ENCODE data around the gene PROB1.
"Not testable (repeated sequence)": the region's sequence is repeated elsewhere in the genome, so short reads cannot be mapped to it uniquely, and the experiment has no call there.

PROB1 gene

DNA sequence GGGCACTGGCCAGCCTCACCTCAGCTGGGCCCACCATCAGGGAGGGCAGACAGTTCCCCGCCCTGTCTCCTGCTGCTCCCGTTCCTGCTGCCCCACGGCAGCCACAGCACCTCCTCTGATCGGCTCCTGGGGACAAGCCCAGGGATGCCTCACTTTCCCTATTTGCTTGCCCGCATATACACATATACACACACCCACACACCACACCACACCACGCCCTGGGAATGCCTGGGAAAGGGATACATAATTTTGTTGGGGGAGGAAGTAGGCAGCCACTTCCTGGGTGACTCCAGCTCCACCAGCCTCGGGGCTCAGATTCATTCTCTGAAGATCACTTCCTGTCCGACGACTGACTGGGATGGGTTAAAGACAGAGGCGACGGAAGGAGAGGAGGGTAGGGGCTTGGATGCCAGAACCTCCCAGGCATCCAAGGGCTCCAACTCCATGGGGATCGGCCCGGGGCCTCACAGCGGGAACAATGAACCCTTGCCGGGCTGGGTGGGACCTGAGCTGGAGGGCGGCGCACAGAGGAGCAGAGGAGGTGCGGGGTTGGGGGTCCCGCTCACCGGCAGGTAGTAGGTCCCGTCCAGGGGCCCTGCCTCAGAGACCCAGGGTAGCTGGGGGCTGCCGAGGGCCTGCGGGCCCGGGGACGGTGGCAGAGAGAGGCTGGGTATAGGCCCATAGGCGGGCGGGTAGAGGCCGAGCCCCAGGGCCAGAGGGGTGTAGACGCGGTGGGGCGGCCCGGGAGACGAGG, 3.2 kb downstream of the PROB1 start:
- no peak for DNase-seq (ENCODE audit: low read depth)

DNA sequence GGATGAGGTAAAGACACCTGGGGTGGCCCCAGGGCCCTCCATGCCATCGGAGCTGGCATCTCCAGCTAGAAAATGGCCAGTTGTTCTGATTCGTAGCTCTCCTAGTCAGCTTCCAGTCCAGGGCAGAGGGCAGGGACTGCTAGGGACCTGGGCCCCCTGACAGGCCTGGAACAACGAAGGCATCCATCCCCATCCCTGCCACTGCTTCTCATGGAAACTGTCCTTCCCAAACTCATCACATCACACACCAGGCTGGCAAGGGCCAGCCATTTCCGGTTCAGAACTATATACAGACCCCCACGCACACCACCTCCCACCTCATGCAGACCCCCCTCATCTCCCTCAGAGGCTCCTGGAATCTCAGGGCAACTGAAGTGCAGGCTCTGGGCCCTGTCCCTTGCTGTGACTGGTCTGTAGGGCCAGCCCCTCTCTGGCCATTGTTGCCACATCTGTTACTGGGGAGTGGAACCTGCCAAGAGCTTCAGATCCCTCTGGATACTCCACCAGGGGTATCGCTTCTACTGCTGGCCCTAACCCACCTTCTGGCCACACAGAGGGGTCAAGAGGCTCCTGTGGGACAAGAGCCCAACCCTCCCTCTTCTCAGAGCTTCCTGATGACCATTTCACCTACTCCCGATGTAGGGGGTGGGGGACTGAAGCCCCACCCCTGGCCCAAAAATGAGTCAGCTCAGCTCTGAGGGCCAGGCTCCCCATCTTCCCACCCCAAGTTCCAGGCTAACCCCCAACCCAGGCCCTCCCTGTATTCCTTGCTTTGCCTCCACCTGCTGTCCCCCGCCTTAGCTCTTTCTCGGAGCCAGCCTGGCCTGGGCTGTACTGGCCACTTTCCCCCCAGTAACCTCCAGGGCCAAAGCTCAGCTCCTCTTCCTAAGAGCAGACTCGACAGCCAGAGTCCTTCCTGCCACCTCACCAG, 4.0 kb downstream of the PROB1 start:
- DNase-seq (ENCODE audit: low read depth): no peak

DNA sequence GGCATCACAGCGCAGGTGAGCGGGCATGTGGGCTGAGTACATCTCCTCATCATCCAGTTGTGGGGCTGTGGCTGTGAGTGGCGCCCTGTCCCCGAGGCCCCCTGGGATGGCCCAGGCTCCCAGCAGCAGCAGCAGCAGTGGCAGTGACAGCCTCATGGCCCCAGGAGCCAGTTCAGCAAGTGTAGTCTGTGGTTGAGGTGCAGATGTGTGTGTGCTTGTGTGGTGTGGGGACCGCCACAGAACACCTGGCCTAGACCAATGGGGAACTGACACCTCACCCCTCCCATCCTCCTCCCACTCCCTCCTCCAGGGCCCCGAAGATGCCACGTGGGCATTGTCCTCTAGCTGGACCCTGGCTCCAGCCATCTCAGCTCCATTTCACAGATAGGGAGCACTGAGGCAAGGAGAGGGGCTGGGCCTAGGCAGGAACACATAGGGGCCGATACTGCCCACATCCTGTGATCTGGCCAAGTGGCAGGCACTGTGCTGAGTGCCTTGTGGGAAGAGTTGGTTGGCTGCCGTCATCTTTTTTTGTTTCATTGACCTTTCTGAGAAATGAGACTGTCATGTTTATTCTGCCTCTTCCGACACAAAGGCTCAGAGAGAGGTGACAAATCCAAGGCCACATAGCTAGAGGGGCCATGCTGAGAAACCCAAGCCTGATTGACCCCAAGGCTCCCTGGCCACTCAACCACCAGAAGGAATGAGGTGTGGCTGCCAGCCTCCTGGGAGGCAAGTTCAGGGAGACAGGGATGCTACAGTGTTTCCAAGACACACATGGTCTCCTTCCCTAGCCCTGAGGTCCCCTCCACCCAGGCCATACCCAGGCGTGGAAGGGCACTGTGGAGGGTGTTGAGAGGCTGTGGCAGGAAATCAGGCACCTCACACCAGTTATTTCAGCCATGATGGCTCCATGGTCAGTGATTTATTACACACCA, 4.9 kb downstream of the PROB1 start, which contains the start of gene MZB1:
MZB1 (minus strand) TSS at position 213 of the 938 bp plus-strand sequence; CDS start at position 156, 57 bp downstream.
- peak; percentile 31 for DNase-seq (ENCODE audit: low read depth)

DNA sequence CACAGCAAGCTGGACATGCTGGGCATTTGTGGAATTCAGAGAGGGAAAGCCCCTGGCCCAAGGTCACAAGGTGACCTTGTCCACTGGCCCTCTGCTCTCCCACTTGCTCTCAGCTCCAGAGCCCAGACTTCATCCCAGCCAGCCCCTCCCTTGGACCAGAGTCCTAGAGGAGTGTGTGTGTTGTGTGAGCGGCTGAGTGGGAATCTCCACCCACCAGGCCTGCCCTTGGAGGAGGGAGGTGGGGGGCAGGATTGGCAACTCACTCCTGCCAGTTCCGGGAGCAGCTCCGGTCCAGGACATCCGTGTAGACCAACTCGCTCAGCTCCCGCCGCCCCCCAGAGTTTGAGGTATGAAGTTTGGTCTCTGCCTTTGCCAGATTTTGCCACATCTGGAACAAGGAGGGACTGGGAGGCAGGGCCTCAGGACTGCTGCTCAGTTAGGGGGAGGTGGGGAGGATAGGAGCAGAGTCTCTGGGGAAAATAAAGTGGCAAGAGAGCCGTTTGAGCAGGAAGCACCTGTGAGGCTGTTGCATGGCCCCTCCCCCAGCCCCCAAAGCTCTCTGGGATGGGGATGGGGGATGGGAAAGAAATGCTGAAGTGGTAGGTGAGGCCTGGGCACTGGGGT, 6.6 kb downstream of the PROB1 start:
- no peak for DNase-seq (ENCODE audit: low read depth)

DNA sequence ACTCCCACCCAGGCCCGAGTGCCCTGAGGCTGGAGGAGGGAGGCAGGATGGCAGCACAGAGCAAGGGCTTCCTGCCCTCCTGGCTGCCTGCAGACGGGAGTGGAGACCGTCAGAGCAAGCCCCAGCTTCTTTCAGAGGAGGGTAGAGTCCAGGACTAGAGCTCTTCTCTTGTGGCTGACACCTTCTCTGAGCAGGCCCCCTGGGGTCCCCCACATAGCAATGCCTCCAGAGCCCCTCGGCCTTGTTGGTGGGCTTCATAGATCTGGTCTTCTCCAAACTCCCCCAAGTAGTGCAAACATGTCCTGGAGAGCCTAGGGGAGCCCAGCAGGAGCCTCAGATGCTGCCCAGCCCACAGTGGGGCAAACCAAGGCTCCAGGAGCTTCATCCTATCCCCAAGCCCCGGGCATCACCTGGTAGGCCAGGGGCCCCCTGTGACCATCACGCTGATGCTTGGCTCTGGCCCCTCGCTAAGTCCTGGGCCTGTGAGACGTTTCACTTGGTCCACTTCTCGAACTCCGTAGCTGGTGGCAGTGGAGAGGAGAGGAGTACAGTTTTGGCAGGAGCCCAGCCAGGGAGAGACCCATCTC, 7.2 kb downstream of the PROB1 start:
- no peak for DNase-seq (ENCODE audit: low read depth)

DNA sequence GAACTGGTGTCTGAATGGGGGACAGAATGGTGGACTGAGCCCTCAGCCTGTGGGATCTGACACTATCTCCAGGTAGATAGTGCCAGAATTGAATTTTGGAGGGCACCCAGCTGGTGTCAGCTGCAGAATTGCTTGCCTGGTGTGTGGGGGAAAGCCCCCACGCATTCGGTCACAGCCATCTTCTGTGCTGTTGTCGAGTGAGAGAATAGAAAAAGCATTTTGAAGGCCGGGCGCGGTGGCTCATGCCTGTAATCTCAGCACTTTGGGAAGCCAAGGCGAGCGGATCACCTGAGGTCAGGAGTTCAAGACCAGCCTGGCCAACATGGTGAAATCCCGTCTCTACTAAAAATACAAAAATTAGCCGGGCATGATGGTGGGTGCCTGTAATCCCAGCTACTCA, 7.9 kb downstream of the PROB1 start:
- not testable (repeated sequence) for DNase-seq (ENCODE audit: low read depth)

DNA sequence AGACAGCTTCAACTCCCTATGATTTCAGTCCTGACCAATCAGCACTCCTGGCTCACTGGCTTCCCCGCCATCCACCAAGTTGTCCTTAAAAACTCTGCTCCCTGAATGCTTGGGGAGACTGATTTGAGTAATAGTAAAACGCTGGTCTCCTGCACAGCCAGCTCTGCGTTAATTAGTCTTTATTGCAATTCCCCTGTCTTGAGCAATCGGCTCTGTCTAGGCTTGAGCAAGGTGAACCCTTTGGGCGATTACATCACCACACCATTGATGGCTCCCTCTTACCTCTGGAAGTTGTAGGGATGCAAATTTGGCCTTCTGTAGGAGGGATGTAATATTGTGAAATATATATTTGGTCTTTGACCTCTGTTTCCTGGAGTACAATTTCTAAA, 8.9 kb downstream of the PROB1 start:
- DNase-seq (ENCODE audit: low read depth): no peak

DNA sequence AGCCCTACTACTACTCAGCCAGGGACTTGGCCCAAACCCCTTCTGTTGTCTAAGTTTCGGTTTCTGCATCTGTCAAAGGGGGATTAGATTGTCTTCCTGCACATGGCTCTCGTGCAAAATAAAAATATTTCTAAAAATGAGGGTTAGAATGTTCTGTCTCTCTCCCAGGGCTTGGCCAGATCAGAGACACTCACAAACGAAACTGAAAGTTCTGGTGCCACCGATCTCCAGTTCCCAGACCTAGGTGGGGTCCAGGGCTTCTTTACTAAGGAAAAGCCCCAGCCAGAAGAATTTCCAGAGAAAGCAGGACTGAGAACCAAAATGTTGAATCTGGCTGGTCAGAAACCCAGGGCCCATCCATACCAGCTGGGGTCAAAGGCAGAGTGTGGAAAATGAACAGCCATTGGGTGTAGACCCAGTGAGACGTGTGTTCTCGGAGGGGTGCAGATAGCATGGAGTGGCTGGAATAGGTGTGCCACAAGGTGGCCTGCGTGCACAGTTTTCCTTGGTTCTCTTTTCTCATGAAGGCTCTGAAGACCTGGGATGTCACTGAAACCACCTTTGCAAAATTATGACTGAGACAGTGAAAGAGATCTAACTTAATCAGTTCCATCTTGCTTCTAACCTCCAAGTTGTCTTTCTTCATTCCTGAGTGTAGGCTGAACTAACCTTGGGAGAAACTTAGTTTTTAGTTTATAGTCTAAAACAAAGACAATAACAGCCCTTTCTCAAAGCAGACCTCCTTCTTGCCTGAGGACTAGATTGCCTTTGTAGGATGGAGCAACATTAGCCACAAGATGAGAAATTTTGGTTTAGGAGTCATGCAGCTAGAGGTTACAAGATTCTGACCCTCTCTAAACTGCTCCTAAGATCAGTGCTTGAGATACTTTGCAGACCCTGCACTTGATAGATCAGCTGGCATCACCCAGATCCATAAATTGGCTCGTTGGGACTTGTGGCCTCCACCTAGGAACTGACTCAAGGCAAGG, 9.5 kb downstream of the PROB1 start:
- no peak for DNase-seq (ENCODE audit: low read depth)

DNA sequence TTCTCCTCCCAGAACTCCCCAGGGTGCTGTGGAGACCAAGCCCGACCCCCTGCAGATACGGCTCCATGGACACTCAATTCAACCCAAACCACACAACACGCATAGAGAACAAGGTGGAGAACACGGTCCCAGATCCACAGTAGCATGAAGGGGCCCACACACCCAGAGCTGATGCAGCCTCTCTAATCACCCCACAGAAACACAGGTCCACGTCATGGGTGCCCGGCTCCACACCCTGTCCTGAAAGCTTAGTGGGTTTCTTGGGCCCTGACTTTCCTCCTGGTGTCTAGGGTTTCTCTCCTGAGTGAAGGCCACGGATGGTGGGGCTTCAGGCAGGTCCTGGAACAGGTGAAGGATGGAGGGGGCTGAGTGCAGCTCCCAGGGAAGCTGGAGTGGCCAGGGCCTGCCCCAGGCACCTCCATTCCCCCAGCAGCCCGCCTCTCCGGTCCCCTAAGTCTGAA, 10.3 kb downstream of the PROB1 start:
- DNase-seq (ENCODE audit: low read depth): no peak

DNA sequence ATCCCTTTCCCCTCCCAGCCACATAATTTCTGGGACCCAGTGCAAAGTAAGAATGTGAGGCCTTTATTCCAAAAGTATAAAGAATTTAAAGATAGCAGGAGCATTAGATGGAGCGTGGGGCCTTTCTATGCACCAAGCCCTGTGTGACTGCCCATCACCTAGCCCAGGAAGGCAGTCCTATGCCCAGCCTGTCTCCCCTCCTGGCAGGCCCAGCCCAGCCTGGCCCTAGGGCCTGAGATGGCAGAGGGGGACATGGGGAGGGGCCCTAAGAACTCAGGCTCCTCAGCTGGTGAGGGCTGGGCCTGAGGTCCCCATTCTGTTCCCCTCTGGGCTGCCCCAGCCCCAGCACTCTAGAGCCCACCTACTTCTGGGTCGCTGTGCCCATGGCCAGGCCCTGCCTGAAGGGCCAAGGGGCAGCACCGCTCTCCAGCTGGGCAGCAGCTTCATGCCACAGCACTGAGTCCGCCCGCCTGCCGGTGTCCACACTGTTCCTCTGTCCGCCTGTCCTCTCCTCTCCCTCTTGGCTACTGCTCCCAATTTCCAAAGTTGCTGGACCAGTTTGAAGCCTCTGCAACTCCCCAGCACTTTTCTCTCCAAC, 10.8 kb downstream of the PROB1 start:
- DNase-seq (ENCODE audit: low read depth): no peak

DNA sequence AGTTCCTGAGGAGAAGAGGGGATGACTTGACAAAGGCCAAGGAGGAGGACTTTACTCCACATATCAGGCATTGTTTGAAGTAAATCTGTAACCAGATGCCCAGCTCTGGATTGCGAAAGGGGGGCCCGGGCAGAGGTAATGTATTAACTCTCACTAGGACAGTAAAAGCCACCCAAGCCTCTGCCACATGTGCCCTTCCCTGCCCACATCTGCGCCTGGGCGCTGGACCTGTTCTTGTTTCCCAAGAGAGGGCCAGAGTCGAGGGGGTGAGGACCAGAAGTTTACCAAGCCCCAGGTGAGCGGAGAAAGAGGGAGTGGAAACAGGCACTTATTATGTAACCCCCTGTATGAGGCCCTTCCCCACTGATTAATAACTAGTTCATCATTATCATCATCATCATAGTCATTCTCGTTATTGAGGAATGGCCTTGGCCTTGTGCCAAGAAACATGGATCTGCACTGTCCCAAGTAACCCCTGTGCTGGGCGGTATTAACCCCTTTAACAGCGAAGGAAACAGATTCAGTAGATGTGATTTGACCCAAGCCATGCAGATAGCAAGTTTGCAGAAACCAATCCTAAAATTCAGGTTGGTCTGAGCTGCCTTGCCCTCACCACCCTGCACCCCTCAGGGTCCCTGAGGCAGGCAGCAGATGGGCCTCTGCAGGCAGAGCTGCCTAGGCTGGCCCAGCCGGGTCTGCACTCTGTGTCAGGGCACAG, 11.5 kb downstream of the PROB1 start, which contains the start of gene SLC23A1:
SLC23A1 (minus strand) TSS at position 23 of the 718 bp plus-strand sequence. CDS start 44 bp downstream, outside the sequence.
- DNase-seq (ENCODE audit: low read depth): no peak

DNA sequence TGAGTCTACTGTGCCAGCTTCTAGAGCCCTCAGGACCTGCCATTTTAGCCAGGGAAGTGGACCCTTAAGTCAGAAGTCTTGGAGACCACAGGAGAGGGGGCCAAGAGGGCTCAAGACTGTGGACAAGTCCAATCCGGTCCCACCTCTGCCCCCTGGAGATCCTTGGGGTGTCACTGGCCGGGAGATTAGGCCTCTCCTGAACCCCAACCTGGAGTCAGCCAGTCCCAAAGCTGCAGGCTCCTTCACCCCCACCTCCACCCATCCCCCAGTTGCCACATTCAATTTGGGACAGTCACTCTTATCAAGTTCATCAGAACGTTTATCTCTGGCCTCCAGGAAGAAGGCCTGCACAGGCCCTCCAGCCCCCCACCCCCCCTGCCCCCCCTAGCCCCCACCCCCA, 12.1 kb downstream of the PROB1 start:
- no peak for DNase-seq (ENCODE audit: low read depth)

DNA sequence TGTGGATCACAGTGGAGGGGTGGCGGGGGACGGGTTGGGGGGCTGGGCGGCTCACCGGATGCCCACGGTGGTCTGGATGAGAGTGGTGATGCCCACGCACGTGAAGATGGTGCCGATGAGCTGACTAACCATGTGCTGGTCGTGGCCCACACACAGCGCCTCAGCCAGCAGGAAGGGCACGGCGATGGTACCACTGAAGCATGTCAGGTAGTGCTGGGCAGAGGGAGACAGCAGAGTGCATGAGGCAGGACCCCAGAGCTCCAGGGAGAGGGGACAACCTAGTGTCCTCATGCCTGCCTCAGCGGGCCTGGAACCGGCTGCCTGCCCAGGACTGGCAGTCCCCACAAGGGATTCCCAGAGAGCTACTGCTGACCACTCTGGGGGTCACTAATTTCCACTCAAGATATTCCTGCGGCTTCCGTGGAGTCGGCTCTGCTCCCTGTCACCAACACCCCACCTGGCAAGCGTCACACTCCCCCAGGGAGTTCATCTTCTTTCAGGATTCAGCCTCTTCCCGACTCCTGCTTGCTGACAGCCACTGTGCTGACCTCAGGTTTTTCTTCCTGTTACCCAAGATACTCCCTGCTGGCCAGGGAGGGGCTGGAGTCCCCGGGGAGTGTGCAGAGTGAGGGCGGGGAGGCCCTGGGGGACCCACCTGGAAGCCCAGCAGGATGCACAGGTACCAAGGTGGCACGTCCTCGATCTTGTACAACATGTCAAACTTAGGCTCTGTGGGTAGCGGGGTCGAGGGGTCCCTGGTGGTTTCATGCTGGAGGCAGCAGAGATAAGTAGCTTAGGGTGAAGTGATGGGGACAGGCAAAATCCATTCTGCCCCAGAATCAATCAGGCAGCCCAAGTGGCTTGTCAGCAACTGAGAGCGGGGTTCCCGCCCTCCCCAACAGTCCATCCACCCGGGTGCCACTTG, 12.8 kb downstream of the PROB1 start:
- no peak for DNase-seq (ENCODE audit: low read depth)

DNA sequence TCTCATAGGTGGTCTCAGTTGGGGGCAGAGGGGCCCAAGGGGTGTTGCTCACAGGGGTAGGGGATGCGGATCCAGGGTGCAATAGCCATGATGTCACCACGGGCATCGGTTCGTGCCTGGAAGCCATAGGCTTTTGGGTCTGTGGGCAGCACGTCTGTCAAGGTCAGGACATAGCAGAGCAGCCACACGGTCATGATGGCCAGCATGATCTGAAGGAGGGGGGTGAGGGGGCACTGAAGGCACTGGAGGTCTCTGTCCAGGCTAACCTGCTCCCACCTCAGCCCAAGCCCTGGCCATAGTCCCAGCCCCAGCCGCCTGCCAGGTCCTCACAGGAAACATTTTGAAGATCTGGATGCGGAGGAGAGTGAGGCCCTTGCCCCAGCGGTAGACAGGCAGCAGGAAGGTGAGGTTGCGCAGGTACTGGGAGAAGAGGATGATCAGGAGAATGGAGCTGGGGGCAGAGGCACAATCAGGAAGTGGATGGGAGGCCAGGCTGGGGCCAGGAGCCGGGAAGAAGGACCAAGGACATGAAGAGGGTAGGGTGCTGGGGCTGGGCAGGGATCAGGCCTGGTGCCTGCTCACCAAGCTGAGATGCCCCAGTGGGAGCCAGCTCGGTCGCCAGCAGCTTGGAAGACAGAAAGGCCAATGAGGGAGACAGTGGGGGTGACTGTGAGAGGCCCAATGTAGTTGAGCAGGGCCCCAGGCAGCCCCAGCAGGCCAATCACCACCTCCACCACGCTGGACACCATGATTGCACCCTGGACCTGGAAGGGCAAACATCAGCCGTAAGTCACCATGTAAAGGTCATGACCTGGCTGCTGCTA, 15.1 kb downstream of the PROB1 start:
- no peak for DNase-seq (ENCODE audit: low read depth)

DNA sequence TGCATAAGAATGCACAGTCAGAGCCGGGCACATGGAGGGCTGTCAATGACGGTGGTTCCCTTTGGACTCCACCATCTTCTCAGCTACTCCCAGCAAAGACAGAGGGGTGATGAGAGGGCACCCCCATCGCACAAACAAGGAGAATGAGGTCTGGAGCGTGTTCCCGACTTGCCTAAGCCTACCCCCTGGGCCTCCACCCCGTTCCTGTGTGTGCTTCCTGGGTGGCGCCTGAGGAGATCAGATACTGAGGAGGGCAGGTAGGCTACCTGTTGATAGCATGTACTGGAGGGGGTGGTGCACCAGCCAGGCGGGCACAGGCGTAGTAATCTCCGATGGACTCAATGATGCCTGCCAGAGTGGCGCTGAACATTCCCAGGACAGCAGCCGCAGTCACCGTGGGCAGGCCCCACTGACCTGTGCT, 16.0 kb downstream of the PROB1 start:
- DNase-seq (ENCODE audit: low read depth): no peak

DNA sequence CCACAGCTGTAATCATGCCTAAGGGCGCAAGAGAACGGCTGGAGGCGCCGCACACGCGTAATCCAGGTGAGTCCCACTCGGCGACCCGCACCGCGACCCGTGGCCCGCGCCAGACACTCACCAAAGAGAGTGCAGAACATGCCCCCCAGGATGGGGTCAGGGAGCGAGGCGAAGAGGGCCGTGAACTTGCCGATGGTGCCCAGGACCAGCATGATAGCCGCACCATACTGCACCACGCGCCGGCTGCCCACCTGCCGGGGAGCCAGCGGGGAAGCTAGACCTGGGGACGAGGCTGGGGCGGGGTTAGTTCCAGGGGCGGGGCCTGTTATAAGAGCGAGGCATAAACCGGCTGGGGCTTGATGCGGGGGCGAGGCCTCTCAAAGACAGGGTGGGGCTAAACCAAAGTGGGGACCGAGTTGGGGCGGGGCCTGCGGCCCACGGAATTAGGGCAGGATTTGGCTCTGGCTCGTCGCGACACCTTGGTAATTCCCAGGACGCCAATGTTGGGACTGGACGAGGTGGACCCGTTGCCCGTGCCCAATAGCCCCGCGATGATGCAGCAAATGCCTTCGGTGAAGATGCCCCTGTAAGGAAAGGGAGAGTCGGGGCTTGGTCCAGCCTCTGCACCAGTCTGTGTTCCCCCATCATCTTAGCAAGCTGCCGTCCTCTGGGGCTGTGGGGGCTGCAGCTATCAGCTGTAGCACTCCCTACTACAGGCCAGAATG, 16.6 kb downstream of the PROB1 start:
- no peak for DNase-seq (ENCODE audit: low read depth)
